IgD-negative memory B cell (primary cell): Measurements from ENCODE around the gene TTN. TPM values are rescaled to one million over a fixed set of nuclear protein-coding genes. Genes with fewer than 3 reads are reported as not detected.

Experiments
- H3K27ac Mint-ChIP-seq, 3 donors: one replicate each; pipeline ENCODE4 v1.8.0; 2020 to 2022; ENCODE audit warnings: mild to moderate bottlenecking in 3 of 3, mixed read lengths in 3 of 3, moderate library complexity in 1 of 3
- H3K27me3 Mint-ChIP-seq: one replicate; pipeline ENCODE4 v1.8.0; 2021; ENCODE audit warnings: mixed read lengths
- H3K36me3 Mint-ChIP-seq: one replicate; pipeline ENCODE4 v1.8.0; 2020; ENCODE audit warnings: mild to moderate bottlenecking, mixed read lengths
- H3K4me1 Mint-ChIP-seq, 3 donors: one replicate each; pipeline ENCODE4 v1.8.0; 2020 to 2022; ENCODE audit warnings: mixed read lengths in 3 of 3, mild to moderate bottlenecking in 1 of 3
- H3K4me3 Mint-ChIP-seq, 4 donors: one replicate each; pipeline ENCODE4 v1.8.0; 2020 to 2022; ENCODE audit warnings: mild to moderate bottlenecking in 4 of 4, mixed read lengths in 4 of 4, moderate library complexity in 3 of 4
- H3K9me3 Mint-ChIP-seq, 3 donors: one replicate each; pipeline ENCODE4 v1.8.0; 2020 to 2021; ENCODE audit warnings: mixed read lengths in 3 of 3, mild to moderate bottlenecking in 1 of 3
- polyA plus RNA-seq: library from polyadenylated mRNA; unstranded; fragments of 300-500 nt; fragmentation: Illumina TruSeq; gene quantifications from one replicate; pipeline ENCODE4 v1.2.3, GENCODE V29; 2021

The TTN gene
- polyA plus RNA-seq, 1 donor from 2014 or later, result 9.4 TPM

DNA sequence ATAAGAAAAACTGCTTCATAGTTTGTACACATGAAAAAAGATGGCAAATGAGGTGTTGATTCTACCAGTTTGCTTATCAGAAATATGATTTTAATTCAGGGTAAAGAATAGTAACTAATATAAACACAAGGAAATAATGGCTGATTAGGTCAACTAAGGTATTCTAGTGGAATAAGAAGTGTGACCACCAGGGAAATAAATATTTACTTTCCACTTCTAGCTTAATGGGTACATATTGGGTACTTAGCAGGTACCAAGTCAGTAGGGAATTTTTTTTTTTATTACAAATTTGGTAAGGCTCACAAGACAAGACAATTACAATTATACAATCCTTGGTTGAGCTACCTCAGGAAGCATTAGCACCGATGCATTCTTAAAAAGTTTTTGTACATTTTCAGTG is 191.3 kb downstream of the TTN start:
- H3K9me3 Mint-ChIP-seq, result no peaks in the 10 kb centered on the region
- H3K36me3 Mint-ChIP-seq, result peaks cover 16% of the 10 kb centered on the region
- no peaks in the 10 kb centered on the region for H3K4me1 Mint-ChIP-seq
- H3K27me3 Mint-ChIP-seq, result no peaks in the 10 kb centered on the region
- H3K27ac Mint-ChIP-seq, result no peak overlapping the region
- no peak overlapping the region for H3K4me3 Mint-ChIP-seq

DNA sequence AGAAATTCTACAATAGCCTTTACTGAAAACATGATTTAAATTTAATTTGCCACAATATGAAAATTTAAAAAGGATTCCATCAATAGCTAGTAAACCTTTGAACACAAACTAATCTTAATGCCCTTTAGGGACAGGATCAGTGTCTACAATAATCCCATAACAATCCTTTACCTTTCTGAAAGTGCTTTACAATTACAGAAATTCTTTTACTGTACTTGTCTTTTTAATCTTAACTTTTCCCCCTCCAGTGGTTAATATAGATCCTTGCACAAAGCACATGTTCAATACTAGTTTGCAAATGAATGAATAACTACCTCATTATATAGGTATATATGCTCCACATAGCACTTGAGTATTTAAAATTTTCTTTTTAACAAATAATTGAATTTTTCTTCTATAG is 204.3 kb downstream of the TTN start:
- Mint-ChIP-seq H3K27ac (no peak overlapping the region), H3K4me3 (no peak overlapping the region), H3K9me3 (no peaks in the 10 kb centered on the region), H3K4me1 (no peaks in the 10 kb centered on the region), H3K36me3 (peaks cover 13% of the 10 kb centered on the region), H3K27me3 (no peaks in the 10 kb centered on the region)

DNA sequence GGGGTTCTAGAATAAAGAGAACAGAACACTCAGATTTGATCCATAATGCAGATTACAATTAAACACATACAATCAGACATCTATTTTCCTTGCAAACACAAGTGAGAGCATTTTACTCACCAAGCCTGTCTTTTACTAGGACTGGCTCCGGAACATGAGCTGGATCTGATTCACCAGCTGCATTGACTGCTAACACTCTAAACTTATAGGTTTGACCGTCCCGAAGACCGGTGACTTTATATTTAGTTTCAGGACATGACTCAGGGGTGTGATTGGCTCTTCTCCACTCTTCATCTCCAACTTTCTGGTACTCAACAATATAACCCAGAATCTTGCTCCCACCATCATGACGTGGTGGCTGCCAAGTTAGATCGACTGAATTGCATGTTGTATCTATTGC is 214.6 kb downstream of the TTN start:
- H3K9me3 Mint-ChIP-seq, result no peaks in the 10 kb centered on the region
- no peaks in the 10 kb centered on the region for H3K4me1 Mint-ChIP-seq
- no peak overlapping the region for H3K4me3 Mint-ChIP-seq
- H3K27me3 Mint-ChIP-seq, result no peaks in the 10 kb centered on the region
- no peak overlapping the region for H3K27ac Mint-ChIP-seq
- H3K36me3 Mint-ChIP-seq, result peaks cover 19% of the 10 kb centered on the region

GRCh38 chr2:178589335-178589734 is 217.9 kb downstream of the TTN start:
- no peaks in the 10 kb centered on the region for H3K27me3 Mint-ChIP-seq
- peaks cover 34% of the 10 kb centered on the region for H3K36me3 Mint-ChIP-seq
- H3K27ac Mint-ChIP-seq, result no peak overlapping the region

DNA sequence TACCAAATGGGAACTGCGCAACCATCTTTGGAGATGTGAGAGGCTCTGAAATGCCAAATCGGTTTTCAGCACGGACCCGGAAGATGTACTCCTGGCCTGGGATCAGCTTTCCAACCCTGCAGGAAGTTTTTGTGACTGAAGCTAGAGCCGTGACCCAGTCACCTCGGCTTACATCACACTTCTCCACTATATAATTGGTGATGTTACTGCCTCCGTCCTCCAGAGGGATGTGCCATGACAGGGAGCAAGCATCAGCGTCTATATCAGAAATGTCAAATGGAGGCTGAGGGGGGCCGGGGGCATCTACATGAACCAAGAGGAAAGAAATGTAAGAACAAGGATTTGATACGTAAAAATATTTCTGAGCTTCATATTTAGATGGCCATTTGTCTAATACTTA is 222.6 kb downstream of the TTN start:
- peaks cover 0 to 2% (median 0%) of the 10 kb centered on the region in 3 donors for H3K4me1 Mint-ChIP-seq
- H3K9me3 Mint-ChIP-seq, result peaks cover 0 to 4% (median 0%) of the 10 kb centered on the region in 3 donors
- no peak overlapping the region for H3K4me3 Mint-ChIP-seq
- H3K27me3 Mint-ChIP-seq, result no peaks in the 10 kb centered on the region
- H3K36me3 Mint-ChIP-seq, result peaks cover 31% of the 10 kb centered on the region
- no peak overlapping the region for H3K27ac Mint-ChIP-seq

More at GRCh38 chr2:178589335-178589734, 217.9 kb downstream of the TTN start:
- peaks cover 0 to 2% (median 0%) of the 10 kb centered on the region in 3 donors for H3K9me3 Mint-ChIP-seq
- peaks cover 0 to 2% (median 0%) of the 10 kb centered on the region in 3 donors for H3K4me1 Mint-ChIP-seq
- no peak overlapping the region for H3K4me3 Mint-ChIP-seq

GRCh38 chr2:178579006-178579405 is 228.2 kb downstream of the TTN start:
- peaks cover 35% of the 10 kb centered on the region for H3K36me3 Mint-ChIP-seq

GRCh38 chr2:178574789-178575188 is 232.4 kb downstream of the TTN start:
- H3K36me3 Mint-ChIP-seq, result peaks cover 40% of the 10 kb centered on the region
- peaks cover 4 to 11% (median 4%) of the 10 kb centered on the region in 3 donors for H3K9me3 Mint-ChIP-seq
- no peaks in the 10 kb centered on the region for H3K4me1 Mint-ChIP-seq
- no peak overlapping the region for H3K4me3 Mint-ChIP-seq
- no peak overlapping the region for H3K27ac Mint-ChIP-seq
- no peaks in the 10 kb centered on the region for H3K27me3 Mint-ChIP-seq

More at GRCh38 chr2:178579006-178579405, 228.2 kb downstream of the TTN start:
- no peaks in the 10 kb centered on the region for H3K27me3 Mint-ChIP-seq
- peaks cover 0 to 4% (median 0%) of the 10 kb centered on the region in 3 donors for H3K9me3 Mint-ChIP-seq
- H3K27ac Mint-ChIP-seq, result no peak overlapping the region
- H3K4me3 Mint-ChIP-seq, result peak overlapping the region in 1 of 4 donors; percentile 9
- no peaks in the 10 kb centered on the region for H3K4me1 Mint-ChIP-seq

GRCh38 chr2:178568227-178568626 is 239.0 kb downstream of the TTN start:
- peaks cover 15 to 35% (median 22%) of the 10 kb centered on the region in 3 donors for H3K9me3 Mint-ChIP-seq

DNA sequence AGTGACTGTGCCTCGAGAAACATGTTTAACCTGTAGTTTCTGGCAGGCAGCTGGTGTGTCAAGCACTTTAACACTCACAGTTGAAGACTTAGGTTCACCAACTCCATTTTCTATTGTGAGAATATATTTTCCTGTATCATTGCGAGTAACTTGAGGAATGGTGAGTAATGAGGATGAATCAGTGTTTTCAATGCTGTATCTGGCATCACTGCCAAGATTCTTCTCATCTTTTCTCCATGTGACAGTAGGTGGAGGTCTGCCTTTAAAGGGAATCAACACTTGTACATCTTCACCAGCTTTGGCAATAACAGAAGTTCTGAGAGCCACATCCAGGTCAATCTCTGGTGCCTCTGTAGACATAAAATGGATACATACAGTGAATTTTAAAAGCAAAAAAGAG is 254.2 kb downstream of the TTN start:
- Mint-ChIP-seq H3K4me3 (no peak overlapping the region), H3K27ac (no peak overlapping the region), H3K9me3 (peaks cover 2 to 6% (median 3%) of the 10 kb centered on the region in 3 donors), H3K36me3 (peaks cover 29% of the 10 kb centered on the region), H3K27me3 (no peaks in the 10 kb centered on the region), H3K4me1 (peaks cover under 1 to 3% (median 2%) of the 10 kb centered on the region in 3 donors)

More at GRCh38 chr2:178568227-178568626, 239.0 kb downstream of the TTN start:
- Mint-ChIP-seq H3K4me3 (no peak overlapping the region), H3K27ac (no peak overlapping the region), H3K4me1 (no peaks in the 10 kb centered on the region), H3K36me3 (peaks cover 26% of the 10 kb centered on the region), H3K27me3 (no peaks in the 10 kb centered on the region)

DNA sequence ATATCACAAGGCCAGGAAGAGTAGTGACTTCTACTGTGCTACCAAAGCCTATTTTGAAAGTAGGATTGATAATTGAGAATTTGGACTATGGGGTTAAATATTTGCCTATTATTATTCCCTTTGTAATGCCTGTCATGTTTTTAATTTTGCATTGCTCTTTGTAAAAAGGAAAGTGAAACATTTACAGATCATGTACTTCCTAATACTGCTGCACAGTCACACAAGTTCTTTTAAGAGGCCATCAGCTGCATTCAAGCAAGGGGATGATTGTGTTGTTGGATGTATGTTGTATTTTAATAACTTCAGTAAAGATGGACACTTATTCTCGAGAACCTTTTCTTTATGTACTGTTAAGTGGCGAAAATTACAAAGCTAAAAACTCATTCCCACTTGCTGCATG is 256.9 kb downstream of the TTN start:
- Mint-ChIP-seq H3K4me1 (peaks cover 0 to 3% (median 2%) of the 10 kb centered on the region in 3 donors), H3K27ac (no peak overlapping the region), H3K36me3 (peaks cover 33% of the 10 kb centered on the region)

DNA sequence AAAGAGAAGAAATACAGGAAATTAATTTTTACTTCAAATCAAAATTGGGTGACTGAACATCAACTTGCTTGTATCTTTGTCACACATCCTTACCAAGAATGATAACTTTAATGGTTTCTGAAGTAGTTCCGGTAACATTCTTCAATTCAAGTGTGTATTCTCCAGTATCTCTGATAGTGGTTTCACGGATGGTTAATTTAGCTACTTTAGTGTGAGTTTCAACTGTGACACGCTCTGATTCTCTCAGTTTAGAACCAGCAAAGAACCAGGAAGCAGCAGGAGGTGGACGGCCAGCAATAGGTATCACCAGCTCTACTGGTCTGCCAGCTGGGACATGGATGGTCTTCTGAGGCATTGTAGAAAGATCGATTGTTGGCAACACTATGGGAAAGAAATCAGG is 264.7 kb downstream of the TTN start:
- no peak overlapping the region for H3K27ac Mint-ChIP-seq
- no peak overlapping the region for H3K4me3 Mint-ChIP-seq
- H3K9me3 Mint-ChIP-seq, result no peaks in the 10 kb centered on the region
- peaks cover 15% of the 10 kb centered on the region for H3K36me3 Mint-ChIP-seq
- H3K4me1 Mint-ChIP-seq, result peaks cover 0 to 2% (median 0%) of the 10 kb centered on the region in 3 donors
- H3K27me3 Mint-ChIP-seq, result no peaks in the 10 kb centered on the region

More for the DNA sequence above, 256.9 kb downstream of the TTN start:
- H3K9me3 Mint-ChIP-seq, result peaks cover 0 to 3% (median 2%) of the 10 kb centered on the region in 3 donors
- H3K27me3 Mint-ChIP-seq, result no peaks in the 10 kb centered on the region
- no peak overlapping the region for H3K4me3 Mint-ChIP-seq

DNA sequence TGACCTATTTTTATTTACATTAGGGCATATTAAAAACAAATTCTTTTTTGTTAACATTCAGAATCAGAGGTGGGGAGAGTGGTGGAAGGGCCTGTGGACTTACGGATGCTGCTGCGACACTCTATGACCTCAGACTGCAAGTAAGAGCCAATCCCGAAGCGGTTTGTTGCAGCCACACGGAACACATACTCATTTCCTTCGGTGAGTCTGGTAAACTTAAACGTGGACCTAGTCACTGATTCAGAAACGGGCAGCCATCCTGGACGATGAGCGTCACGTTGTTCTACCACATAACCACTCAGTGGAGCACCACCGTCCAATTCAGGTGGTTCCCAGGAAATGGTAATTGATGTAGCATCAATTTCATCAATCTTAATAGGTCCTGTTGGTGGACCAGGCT is 265.1 kb downstream of the TTN start:
- Mint-ChIP-seq H3K4me1 (peaks cover 0 to 2% (median 0%) of the 10 kb centered on the region in 3 donors), H3K4me3 (no peak overlapping the region), H3K36me3 (peaks cover 19% of the 10 kb centered on the region), H3K9me3 (no peaks in the 10 kb centered on the region), H3K27ac (peak overlapping the region in 1 of 3 donors; percentile 3), H3K27me3 (no peaks in the 10 kb centered on the region)

DNA sequence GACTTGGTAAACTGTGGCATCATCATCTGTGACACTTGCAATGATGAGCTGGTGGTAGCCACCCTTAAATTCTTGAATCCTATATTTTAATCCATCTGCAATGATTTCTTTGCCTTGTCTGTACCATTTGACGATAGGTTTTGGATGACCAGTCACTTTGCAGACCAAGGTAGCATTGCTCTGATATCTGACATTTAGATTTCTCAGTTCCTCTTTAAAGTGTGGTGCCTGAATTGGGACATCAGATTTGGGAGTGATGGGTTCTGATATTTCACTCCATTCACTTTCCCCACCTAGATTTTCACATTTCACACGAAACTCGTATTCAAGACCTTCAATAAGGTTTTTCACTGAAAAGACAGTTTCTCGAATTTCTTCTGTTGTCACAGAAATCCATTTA is 271.2 kb downstream of the TTN start:
- H3K4me1 Mint-ChIP-seq, result peaks cover 5 to 8% (median 6%) of the 10 kb centered on the region in 3 donors
- peaks cover 15% of the 10 kb centered on the region for H3K36me3 Mint-ChIP-seq
- H3K9me3 Mint-ChIP-seq, result no peaks in the 10 kb centered on the region
- H3K27ac Mint-ChIP-seq, result no peak overlapping the region
- H3K27me3 Mint-ChIP-seq, result no peaks in the 10 kb centered on the region
- H3K4me3 Mint-ChIP-seq, result no peak overlapping the region

DNA sequence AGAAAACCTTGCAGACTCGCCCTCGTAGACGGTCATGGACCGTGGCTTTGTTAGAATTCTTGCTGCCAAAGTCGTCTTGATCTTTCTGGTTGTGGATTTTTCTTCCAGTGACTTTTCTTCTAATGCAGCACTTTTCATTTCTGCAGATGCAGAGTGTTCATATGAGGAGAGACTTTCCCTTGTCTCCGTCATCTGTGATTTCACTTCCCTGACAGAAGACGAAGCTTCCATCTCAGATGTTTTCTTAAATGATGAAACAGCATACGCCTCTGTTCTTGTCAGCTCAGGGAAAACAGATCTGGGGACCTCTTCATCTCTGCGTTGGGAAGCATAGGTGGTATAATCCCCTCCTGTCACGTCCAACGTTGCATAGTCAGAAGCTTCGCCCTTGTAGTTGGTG is 276.1 kb downstream of the TTN start:
- peaks cover 23 to 29% (median 24%) of the 10 kb centered on the region in 3 donors for H3K4me1 Mint-ChIP-seq
- H3K27ac Mint-ChIP-seq, result peak overlapping the region; percentile 79 to 86 (median 81)
- H3K4me3 Mint-ChIP-seq, result peak overlapping the region; percentile 72 to 85 (median 81)
- peaks cover 6% of the 10 kb centered on the region for H3K36me3 Mint-ChIP-seq
- H3K9me3 Mint-ChIP-seq, result no peaks in the 10 kb centered on the region
- no peaks in the 10 kb centered on the region for H3K27me3 Mint-ChIP-seq

- peak overlapping the region; percentile 72 to 85 (median 81) for H3K4me3 Mint-ChIP-seq
- H3K27ac Mint-ChIP-seq, result peak overlapping the region; percentile 79 to 86 (median 81)
- H3K9me3 Mint-ChIP-seq, result no peaks in the 10 kb centered on the region
- peaks cover 9% of the 10 kb centered on the region for H3K36me3 Mint-ChIP-seq
- peaks cover 24 to 30% (median 24%) of the 10 kb centered on the region in 3 donors for H3K4me1 Mint-ChIP-seq
- no peaks in the 10 kb centered on the region for H3K27me3 Mint-ChIP-seq
These were observed 276.5 kb downstream of the TTN start for GRCh38 chr2:178530625-178531142.

- no peaks in the 10 kb centered on the region for H3K9me3 Mint-ChIP-seq
- no peaks in the 10 kb centered on the region for H3K27me3 Mint-ChIP-seq
- peaks cover 9% of the 10 kb centered on the region for H3K36me3 Mint-ChIP-seq
- H3K4me3 Mint-ChIP-seq, result peak overlapping the region; percentile 72 to 85 (median 81)
- peak overlapping the region; percentile 79 to 86 (median 81) for H3K27ac Mint-ChIP-seq
- H3K4me1 Mint-ChIP-seq, result peaks cover 24 to 32% (median 24%) of the 10 kb centered on the region in 3 donors
These were observed 277.1 kb downstream of the TTN start for GRCh38 chr2:178530131-178530530.
